Vein endothelial cell (primary cell): ENCODE results near the gene ZNF658. TPM values are rescaled to one million over a fixed set of nuclear protein-coding genes. Genes with fewer than 3 reads are reported as not detected.

Experiments used
- small RNA-seq: library from RNA; depleted of rRNA; stranded (forward); fragments of <200 nt; gene quantifications from one replicate; pipeline ENCODE3, GENCODE V24; 2012
- total RNA-seq: library from RNA; depleted of rRNA; stranded (reverse); fragments of >200 nt; gene quantifications from 2 replicates; pipeline ENCODE4 v1.2.3, GENCODE V29; 2012

The ZNF658 gene
- 5.5 and 5.6 TPM in 2 replicates for total RNA-seq

DNA sequence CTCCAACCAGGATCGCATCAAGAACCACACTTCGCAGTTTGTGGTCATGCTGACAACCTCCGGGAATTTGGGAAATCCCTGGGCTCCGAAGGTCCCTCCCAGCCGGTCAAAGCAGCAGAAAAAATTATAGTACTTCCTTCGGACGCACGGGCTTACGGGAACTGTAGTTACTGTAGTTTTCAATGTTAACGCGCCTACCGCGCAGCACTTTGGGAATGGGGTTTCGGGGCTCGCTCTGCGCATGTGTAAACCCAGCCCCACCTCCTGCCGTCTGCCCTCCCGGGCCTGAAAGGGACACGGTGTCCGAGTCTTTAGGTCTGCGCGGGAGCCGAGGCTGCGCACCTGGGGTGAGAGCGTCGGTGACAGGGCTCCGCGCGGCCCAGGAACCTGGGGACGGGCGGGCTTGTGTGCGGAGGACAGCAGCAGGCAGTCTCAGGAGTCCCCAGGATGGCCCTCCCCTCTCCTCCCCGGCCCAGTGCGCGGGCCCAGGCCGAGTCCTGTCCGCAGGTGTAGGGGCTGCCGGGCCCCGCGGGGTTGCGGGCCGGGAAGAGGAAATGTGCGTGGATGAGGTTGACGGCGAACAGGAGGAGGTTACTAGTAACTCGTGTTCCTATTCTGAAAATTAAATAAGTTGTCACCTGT lies at the start of gene ZNF658:
TSS of gene ZNF658 (plus strand) at position 236 of the 642 bp plus-strand sequence. CDS start 2,837 bp downstream, outside the sequence.

Small RNA genes lying within 50 kb of the gene (small RNA-seq; reads per million reads assigned to genes)
- gene AL353770.2: not detected

Other genes with a start within 250 kb of the ZNF658 start
- gene SPATA31A3, start 91.8 kb downstream of the ZNF658 start, total RNA-seq: not detected in 2 replicates